Esophagus squamous epithelium (tissue), 5 donors: ENCODE measurements around the gene FAT4. TPM values are rescaled to one million over a fixed set of nuclear protein-coding genes. Genes with fewer than 3 reads are reported as not detected.

Experiments
- DNase-seq: peaks from one replicate; lab custom pipeline; 2025; lab: John Stamatoyannopoulos, UW
- H3K27ac ChIP-seq, 4 donors: fragments of 200-600 bp; sonication (generic); one replicate each; pipeline ENCODE4 v1.5.1; 2016 to 2019; ENCODE audit warnings: mild to moderate bottlenecking in 1 of 4
- H3K27me3 ChIP-seq, 4 donors: fragments of 200-600 bp; sonication (generic); 1 replicate in 3 of 4; 2 replicates in 1 of 4; pipeline versions ENCODE4 v1.5.1 to v1.6.0; 2017 to 2021; ENCODE audit warnings: antibody characterized with exemption in 1 of 4
- H3K36me3 ChIP-seq, 3 donors: fragments of 200-600 bp; sonication (generic); one replicate each; pipeline ENCODE4 v1.5.1; 2016 to 2019
- H3K4me1 ChIP-seq, 3 donors: fragments of 200-600 bp; sonication (generic); one replicate each; pipeline ENCODE4 v1.5.1; 2017 to 2019
- H3K4me3 ChIP-seq, 4 donors: fragments of 200-600 bp; sonication (generic); 1 replicate in 3 of 4; 2 replicates in 1 of 4; pipeline ENCODE4 v1.5.1; 2016 to 2019; ENCODE audit warnings: mild to moderate bottlenecking in 2 of 4, moderate library complexity in 1 of 4
- H3K9me3 ChIP-seq, 3 donors: fragments of 200-600 bp; sonication (generic); one replicate each; pipeline ENCODE4 v1.5.1; 2016 to 2019
- POLR2A ChIP-seq, 4 donors: fragments of 450-650 bp; IDR thresholded peaks; one replicate each; pipeline ENCODE4 v1.6.1; 2017; ENCODE audit warnings: antibody characterized with exemption in 4 of 4, mild to moderate bottlenecking in 4 of 4, moderate library complexity in 3 of 4
- WGBS, 2 donors: methylation state at CpG; one replicate each; pipeline ENCODE4 v1.1.5; 2018; 5-methylcytosine and 5-hydroxymethylcytosine counted together
- intact Hi-C: fragments of 100-400 bp; cut with DNase I; formaldehyde crosslinking; loops from one replicate; pipeline ENCODE4 v1.15.0; 2022
- total RNA-seq, 4 donors: library from RNA; depleted of rRNA; stranded (reverse); fragments of >200 nt; gene quantifications; one replicate each; pipeline ENCODE4 v1.1.0, GENCODE V29; 2016
- TF ChIP-seq, protein P1 (sequence below), 6 experiments: fragments of 450-650 bp in 4 of 6; fragments of 200-600 bp in 2 of 6; sonication (generic) in 2 of 6; IDR thresholded peaks; one replicate each; pipeline ENCODE4 v1.5.1; 2016 to 2019; ENCODE audit warnings: antibody characterized with exemption in 6 of 6, mild to moderate bottlenecking in 4 of 6, moderate library complexity in 4 of 6
- donor health status: DM: yes; HTN: yes; CAD: no.

Gene FAT4
- total RNA-seq, 4 donors from 2014 or later = 0.61 to 18.5 (median 2.8) TPM

GRCh38 chr4:125355791-125356190, 41.0 kb downstream of the FAT4 start:
- Histone ChIP-seq H3K36me3 (no peaks in the 10 kb centered on the region), H3K4me1 (no peaks in the 10 kb centered on the region), H3K4me3 (no peak overlapping the region), H3K9me3 (no peaks in the 10 kb centered on the region), H3K27ac (no peak overlapping the region), H3K27me3 (no peaks in the 10 kb centered on the region)
- intact Hi-C loops = no loop called here
- DNase-seq = no peak
- 57 to 77% methylated on average over 2 of the region's 2 CpGs for WGBS, 2 donors
- TF ChIP-seq, protein P1, sequence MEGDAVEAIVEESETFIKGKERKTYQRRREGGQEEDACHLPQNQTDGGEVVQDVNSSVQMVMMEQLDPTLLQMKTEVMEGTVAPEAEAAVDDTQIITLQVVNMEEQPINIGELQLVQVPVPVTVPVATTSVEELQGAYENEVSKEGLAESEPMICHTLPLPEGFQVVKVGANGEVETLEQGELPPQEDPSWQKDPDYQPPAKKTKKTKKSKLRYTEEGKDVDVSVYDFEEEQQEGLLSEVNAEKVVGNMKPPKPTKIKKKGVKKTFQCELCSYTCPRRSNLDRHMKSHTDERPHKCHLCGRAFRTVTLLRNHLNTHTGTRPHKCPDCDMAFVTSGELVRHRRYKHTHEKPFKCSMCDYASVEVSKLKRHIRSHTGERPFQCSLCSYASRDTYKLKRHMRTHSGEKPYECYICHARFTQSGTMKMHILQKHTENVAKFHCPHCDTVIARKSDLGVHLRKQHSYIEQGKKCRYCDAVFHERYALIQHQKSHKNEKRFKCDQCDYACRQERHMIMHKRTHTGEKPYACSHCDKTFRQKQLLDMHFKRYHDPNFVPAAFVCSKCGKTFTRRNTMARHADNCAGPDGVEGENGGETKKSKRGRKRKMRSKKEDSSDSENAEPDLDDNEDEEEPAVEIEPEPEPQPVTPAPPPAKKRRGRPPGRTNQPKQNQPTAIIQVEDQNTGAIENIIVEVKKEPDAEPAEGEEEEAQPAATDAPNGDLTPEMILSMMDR (IDR thresholded peaks at IDR 0.05) = no peak
- TF ChIP-seq POLR2A (IDR thresholded peaks at IDR 0.05) = no peak

GRCh38 chr4:125357675-125358074, 42.9 kb downstream of the FAT4 start:
- WGBS, 2 donors = 52 to 62% methylated on average over 4 of the region's 4 CpGs
- Histone ChIP-seq H3K36me3 (no peaks in the 10 kb centered on the region), H3K27ac (no peak overlapping the region), H3K27me3 (no peaks in the 10 kb centered on the region), H3K9me3 (no peaks in the 10 kb centered on the region), H3K4me3 (no peak overlapping the region), H3K4me1 (no peaks in the 10 kb centered on the region)
- no peak for DNase-seq
- TF ChIP-seq, protein P1 (IDR thresholded peaks at IDR 0.05) = no peak
- TF ChIP-seq POLR2A (IDR thresholded peaks at IDR 0.05) = no peak
- intact Hi-C loops = no loop called here

GRCh38 chr4:125358453-125358852, 43.7 kb downstream of the FAT4 start:
- Histone ChIP-seq H3K4me3 (no peak overlapping the region), H3K4me1 (no peaks in the 10 kb centered on the region), H3K27me3 (no peaks in the 10 kb centered on the region), H3K36me3 (no peaks in the 10 kb centered on the region), H3K9me3 (no peaks in the 10 kb centered on the region), H3K27ac (no peak overlapping the region)
- no peak for TF ChIP-seq POLR2A (IDR thresholded peaks at IDR 0.05)
- TF ChIP-seq, protein P1 (IDR thresholded peaks at IDR 0.05) = no peak
- DNase-seq = no peak
- WGBS, 2 donors = 82 to 91% methylated on average over 6 of the region's 6 CpGs
- intact Hi-C loops = no loop called here

GRCh38 chr4:125359363-125359762, 44.6 kb downstream of the FAT4 start:
- DNase-seq = no peak
- no peaks in the 10 kb centered on the region for H3K9me3 ChIP-seq
- no peak overlapping the region for H3K27ac ChIP-seq
- WGBS, 2 donors = 79 to 89% methylated on average over 3 of the region's 3 CpGs
- H3K27me3 ChIP-seq = no peaks in the 10 kb centered on the region
- intact Hi-C loops = no loop called here
- no peak overlapping the region for H3K4me3 ChIP-seq
- no peaks in the 10 kb centered on the region for H3K4me1 ChIP-seq
- TF ChIP-seq, protein P1 (IDR thresholded peaks at IDR 0.05) = no peak
- TF ChIP-seq POLR2A (IDR thresholded peaks at IDR 0.05) = no peak
- H3K36me3 ChIP-seq = no peaks in the 10 kb centered on the region

DNA sequence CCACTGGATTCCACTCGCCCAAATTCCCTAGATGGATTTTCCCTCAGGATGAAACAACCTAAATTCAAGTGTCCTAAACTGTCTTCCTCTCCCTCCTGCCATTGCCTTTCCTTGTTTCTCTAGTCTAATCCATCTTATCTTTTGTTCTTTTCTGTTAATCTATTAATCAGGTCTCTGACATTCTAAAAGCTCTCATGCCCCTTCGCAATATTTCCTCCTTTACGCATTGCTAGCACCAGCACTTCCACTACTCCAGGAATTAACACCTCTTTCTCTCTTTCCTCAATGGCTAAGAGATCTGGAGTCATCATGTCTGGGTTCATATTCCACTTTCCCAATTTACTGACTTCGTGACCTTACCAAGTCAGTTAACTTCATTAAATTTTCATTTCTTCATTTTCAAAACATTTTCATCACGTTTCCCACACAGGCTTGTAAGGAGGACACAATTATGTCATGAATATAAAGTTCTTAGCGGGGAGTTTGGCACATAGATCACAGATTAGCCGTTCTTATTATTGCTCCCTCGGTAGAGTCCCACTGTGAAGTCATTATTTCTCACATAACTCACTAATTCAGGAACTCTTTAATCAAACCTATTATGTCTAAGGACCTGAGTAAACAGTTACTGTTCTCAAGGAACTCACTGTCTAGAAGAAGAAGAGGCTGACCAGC, 45.3 kb downstream of the FAT4 start:
- intact Hi-C loops = no loop called here
- no peak overlapping the region for H3K4me3 ChIP-seq
- DNase-seq = no peak
- H3K36me3 ChIP-seq = no peaks in the 10 kb centered on the region
- H3K27ac ChIP-seq = no peak overlapping the region
- WGBS, 2 donors = 64 to 65% methylated on average over 8 of the region's 8 CpGs
- H3K9me3 ChIP-seq = no peaks in the 10 kb centered on the region
- TF ChIP-seq, protein P1 (IDR thresholded peaks at IDR 0.05) = no peak
- TF ChIP-seq POLR2A (IDR thresholded peaks at IDR 0.05) = no peak
- H3K4me1 ChIP-seq = no peaks in the 10 kb centered on the region
- no peaks in the 10 kb centered on the region for H3K27me3 ChIP-seq
